NK-92 treated with Interleukin-12 subunit alpha and Interleukin-12 subunit beta, amount 100 ng/mL, for 24 hours (cell line): Measurements from ENCODE around the gene SUPT3H.

Source experiments
- DNase-seq: peaks from one replicate; lab custom pipeline; 2025; lab: John Stamatoyannopoulos, UW

Gene SUPT3H

GRCh38 chr6:45002390-45003105, 375.2 kb downstream of the SUPT3H start:
- no peak for DNase-seq

- no peak for DNase-seq
Observed at GRCh38 chr6:45001663-45002062, 376.1 kb downstream of the SUPT3H start.

GRCh38 chr6:45000833-45001232, 376.9 kb downstream of the SUPT3H start:
- no peak for DNase-seq

GRCh38 chr6:44999066-44999465, 378.7 kb downstream of the SUPT3H start:
- DNase-seq = no peak

- no peak for DNase-seq
Observed at GRCh38 chr6:44995486-44996132, 382.1 kb downstream of the SUPT3H start.

- DNase-seq = no peak
Observed at GRCh38 chr6:44989391-44989790, 388.3 kb downstream of the SUPT3H start.

GRCh38 chr6:44985006-44985405, 392.7 kb downstream of the SUPT3H start:
- no peak for DNase-seq

GRCh38 chr6:44983467-44984365, 394.0 kb downstream of the SUPT3H start:
- DNase-seq = no peak

- DNase-seq = no peak
Observed at GRCh38 chr6:44980841-44981240, 396.9 kb downstream of the SUPT3H start.

- no peak for DNase-seq
Observed at GRCh38 chr6:44976677-44977641, 400.8 kb downstream of the SUPT3H start.

GRCh38 chr6:44974511-44974910, 403.2 kb downstream of the SUPT3H start:
- DNase-seq = no peak

- DNase-seq = no peak
Observed at GRCh38 chr6:44972709-44973108, 405.0 kb downstream of the SUPT3H start.

GRCh38 chr6:44969446-44970185, 408.1 kb downstream of the SUPT3H start:
- no peak for DNase-seq

- DNase-seq = no peak
Observed at GRCh38 chr6:44967481-44967880, 410.3 kb downstream of the SUPT3H start.

- DNase-seq = no peak
Observed at GRCh38 chr6:44966449-44967092, 411.2 kb downstream of the SUPT3H start.

GRCh38 chr6:44965708-44966107, 412.0 kb downstream of the SUPT3H start:
- DNase-seq = no peak

- DNase-seq = no peak
Observed at GRCh38 chr6:44960898-44961297, 416.8 kb downstream of the SUPT3H start.

GRCh38 chr6:44959651-44960050, 418.1 kb downstream of the SUPT3H start:
- DNase-seq = no peak

- DNase-seq = no peak
Observed at GRCh38 chr6:44957156-44957555, 420.6 kb downstream of the SUPT3H start.

- DNase-seq = no peak
Observed at GRCh38 chr6:44956396-44956795, 421.3 kb downstream of the SUPT3H start.
